GM19240 (cell line): ENCODE measurements around the gene PHLDB1.
"Not testable (repeated sequence)": the region's sequence is repeated elsewhere in the genome, so short reads cannot be mapped to it uniquely, and the experiment has no call there.

Experiments used
- DNase-seq: peaks from one replicate; pipeline ENCODE4 v3.0.0; 2011; ENCODE audit warnings: low spot score; ENCODE audit not compliant: insufficient read length

PHLDB1 gene

GRCh38 chr11:118605116-118605867 lies 2.1 kb upstream of the PHLDB1 start:
- DNase-seq: no peak

- no peak for DNase-seq
Measured at GRCh38 chr11:118606157-118606843, 1.1 kb upstream of the PHLDB1 start.

- DNase-seq: no peak
Measured at GRCh38 chr11:118606844-118607228, 579 bp upstream of the PHLDB1 start.

- no peak for DNase-seq
Measured at GRCh38 chr11:118608360-118609227, 1.2 kb downstream of the PHLDB1 start.

- no peak for DNase-seq
Measured at GRCh38 chr11:118609380-118610224, 2.2 kb downstream of the PHLDB1 start.

- DNase-seq: no peak
Measured at GRCh38 chr11:118610225-118610772, 2.9 kb downstream of the PHLDB1 start.

- no peak for DNase-seq
Measured at GRCh38 chr11:118610773-118611432, 3.5 kb downstream of the PHLDB1 start.

GRCh38 chr11:118611433-118611795 lies 4.0 kb downstream of the PHLDB1 start:
- DNase-seq: not testable (repeated sequence)

GRCh38 chr11:118612378-118612777 lies 5.0 kb downstream of the PHLDB1 start:
- DNase-seq: no peak

- no peak for DNase-seq
Measured at GRCh38 chr11:118614511-118614910, 7.1 kb downstream of the PHLDB1 start.

GRCh38 chr11:118615282-118615975 lies 8.0 kb downstream of the PHLDB1 start:
- no peak for DNase-seq

- DNase-seq: no peak
Measured at GRCh38 chr11:118615976-118616371, 8.6 kb downstream of the PHLDB1 start.

GRCh38 chr11:118618115-118618990 lies 10.9 kb downstream of the PHLDB1 start:
- no peak for DNase-seq

- no peak for DNase-seq
Measured at GRCh38 chr11:118618991-118619375, 11.6 kb downstream of the PHLDB1 start.

GRCh38 chr11:118619444-118620197 lies 12.2 kb downstream of the PHLDB1 start:
- DNase-seq: no peak

- DNase-seq: no peak
Measured at GRCh38 chr11:118620529-118621070, 13.2 kb downstream of the PHLDB1 start.

- no peak for DNase-seq
Measured at GRCh38 chr11:118621071-118621783, 13.8 kb downstream of the PHLDB1 start.
